ENCODE data around the gene PTPRK.

PTPRK gene

DNA sequence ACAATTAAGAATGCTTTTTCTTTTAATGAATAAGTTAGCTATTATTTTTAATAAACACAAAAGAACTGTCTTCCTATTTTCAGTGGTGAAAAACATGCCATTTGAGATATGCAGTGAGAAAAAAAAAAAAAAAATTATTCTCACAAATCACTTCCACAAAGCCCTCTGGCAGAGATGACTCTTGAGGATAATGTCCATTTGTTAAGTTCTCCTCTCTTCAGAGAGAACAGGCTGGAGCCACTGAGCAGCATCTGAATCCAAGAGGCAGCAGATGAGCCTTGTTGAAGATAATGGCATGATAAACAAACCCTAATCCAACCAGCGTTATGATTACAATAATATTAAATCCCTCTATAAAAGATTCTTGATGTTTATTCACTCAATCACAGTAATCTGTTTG lies 105.0 kb downstream of the PTPRK start:
- TF ChIP-seq GLIS3 (CRISPR knock-in tag; IDR thresholded peaks at IDR 0.05) (no peak), ISL1 (CRISPR knock-in tag; IDR thresholded peaks at IDR 0.05) (no peak), TCF4 (CRISPR knock-in tag; IDR thresholded peaks at IDR 0.05; ENCODE audit: borderline replicate concordance) (no peak), ARNTL (CRISPR knock-in tag; IDR thresholded peaks at IDR 0.05; ENCODE audit: borderline replicate concordance, low read depth) (no peak), ESRRG (CRISPR knock-in tag; IDR thresholded peaks at IDR 0.05) (no peak), ZFP3 (CRISPR knock-in tag; IDR thresholded peaks at IDR 0.05) (no peak), ZFP30 (CRISPR knock-in tag; IDR thresholded peaks at IDR 0.05) (no peak), OSR1 (CRISPR knock-in tag; IDR thresholded peaks at IDR 0.05) (no peak), ZNF70 (CRISPR knock-in tag; IDR thresholded peaks at IDR 0.05) (no peak), RARB (CRISPR knock-in tag; IDR thresholded peaks at IDR 0.05) (no peak), CSDC2 (CRISPR knock-in tag; IDR thresholded peaks at IDR 0.05) (no peak), SNAI2 (CRISPR knock-in tag; IDR thresholded peaks at IDR 0.05) (no peak), TOX (CRISPR knock-in tag; IDR thresholded peaks at IDR 0.05; ENCODE audit: borderline replicate concordance) (no peak), ZC3H10 (CRISPR knock-in tag; IDR thresholded peaks at IDR 0.05) (no peak), ZNF8 (CRISPR knock-in tag; IDR thresholded peaks at IDR 0.05) (no peak)
- TF ChIP-seq, protein P1, sequence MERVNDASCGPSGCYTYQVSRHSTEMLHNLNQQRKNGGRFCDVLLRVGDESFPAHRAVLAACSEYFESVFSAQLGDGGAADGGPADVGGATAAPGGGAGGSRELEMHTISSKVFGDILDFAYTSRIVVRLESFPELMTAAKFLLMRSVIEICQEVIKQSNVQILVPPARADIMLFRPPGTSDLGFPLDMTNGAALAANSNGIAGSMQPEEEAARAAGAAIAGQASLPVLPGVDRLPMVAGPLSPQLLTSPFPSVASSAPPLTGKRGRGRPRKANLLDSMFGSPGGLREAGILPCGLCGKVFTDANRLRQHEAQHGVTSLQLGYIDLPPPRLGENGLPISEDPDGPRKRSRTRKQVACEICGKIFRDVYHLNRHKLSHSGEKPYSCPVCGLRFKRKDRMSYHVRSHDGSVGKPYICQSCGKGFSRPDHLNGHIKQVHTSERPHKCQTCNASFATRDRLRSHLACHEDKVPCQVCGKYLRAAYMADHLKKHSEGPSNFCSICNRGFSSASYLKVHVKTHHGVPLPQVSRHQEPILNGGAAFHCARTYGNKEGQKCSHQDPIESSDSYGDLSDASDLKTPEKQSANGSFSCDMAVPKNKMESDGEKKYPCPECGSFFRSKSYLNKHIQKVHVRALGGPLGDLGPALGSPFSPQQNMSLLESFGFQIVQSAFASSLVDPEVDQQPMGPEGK (CRISPR knock-in tag; IDR thresholded peaks at IDR 0.05; ENCODE audit: borderline replicate concordance) = no peak
- TF ChIP-seq, protein P2, sequence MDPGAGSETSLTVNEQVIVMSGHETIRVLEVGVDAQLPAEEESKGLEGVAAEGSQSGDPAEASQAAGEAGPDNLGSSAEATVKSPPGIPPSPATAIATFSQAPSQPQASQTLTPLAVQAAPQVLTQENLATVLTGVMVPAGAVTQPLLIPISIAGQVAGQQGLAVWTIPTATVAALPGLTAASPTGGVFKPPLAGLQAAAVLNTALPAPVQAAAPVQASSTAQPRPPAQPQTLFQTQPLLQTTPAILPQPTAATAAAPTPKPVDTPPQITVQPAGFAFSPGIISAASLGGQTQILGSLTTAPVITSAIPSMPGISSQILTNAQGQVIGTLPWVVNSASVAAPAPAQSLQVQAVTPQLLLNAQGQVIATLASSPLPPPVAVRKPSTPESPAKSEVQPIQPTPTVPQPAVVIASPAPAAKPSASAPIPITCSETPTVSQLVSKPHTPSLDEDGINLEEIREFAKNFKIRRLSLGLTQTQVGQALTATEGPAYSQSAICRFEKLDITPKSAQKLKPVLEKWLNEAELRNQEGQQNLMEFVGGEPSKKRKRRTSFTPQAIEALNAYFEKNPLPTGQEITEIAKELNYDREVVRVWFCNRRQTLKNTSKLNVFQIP (CRISPR knock-in tag; IDR thresholded peaks at IDR 0.05; ENCODE audit: borderline replicate concordance, low read depth) = no peak
- TF ChIP-seq, protein P3, sequence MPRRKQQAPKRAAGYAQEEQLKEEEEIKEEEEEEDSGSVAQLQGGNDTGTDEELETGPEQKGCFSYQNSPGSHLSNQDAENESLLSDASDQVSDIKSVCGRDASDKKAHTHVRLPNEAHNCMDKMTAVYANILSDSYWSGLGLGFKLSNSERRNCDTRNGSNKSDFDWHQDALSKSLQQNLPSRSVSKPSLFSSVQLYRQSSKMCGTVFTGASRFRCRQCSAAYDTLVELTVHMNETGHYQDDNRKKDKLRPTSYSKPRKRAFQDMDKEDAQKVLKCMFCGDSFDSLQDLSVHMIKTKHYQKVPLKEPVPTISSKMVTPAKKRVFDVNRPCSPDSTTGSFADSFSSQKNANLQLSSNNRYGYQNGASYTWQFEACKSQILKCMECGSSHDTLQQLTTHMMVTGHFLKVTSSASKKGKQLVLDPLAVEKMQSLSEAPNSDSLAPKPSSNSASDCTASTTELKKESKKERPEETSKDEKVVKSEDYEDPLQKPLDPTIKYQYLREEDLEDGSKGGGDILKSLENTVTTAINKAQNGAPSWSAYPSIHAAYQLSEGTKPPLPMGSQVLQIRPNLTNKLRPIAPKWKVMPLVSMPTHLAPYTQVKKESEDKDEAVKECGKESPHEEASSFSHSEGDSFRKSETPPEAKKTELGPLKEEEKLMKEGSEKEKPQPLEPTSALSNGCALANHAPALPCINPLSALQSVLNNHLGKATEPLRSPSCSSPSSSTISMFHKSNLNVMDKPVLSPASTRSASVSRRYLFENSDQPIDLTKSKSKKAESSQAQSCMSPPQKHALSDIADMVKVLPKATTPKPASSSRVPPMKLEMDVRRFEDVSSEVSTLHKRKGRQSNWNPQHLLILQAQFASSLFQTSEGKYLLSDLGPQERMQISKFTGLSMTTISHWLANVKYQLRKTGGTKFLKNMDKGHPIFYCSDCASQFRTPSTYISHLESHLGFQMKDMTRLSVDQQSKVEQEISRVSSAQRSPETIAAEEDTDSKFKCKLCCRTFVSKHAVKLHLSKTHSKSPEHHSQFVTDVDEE (CRISPR knock-in tag; IDR thresholded peaks at IDR 0.05) = no peak
- TF ChIP-seq, protein P4, sequence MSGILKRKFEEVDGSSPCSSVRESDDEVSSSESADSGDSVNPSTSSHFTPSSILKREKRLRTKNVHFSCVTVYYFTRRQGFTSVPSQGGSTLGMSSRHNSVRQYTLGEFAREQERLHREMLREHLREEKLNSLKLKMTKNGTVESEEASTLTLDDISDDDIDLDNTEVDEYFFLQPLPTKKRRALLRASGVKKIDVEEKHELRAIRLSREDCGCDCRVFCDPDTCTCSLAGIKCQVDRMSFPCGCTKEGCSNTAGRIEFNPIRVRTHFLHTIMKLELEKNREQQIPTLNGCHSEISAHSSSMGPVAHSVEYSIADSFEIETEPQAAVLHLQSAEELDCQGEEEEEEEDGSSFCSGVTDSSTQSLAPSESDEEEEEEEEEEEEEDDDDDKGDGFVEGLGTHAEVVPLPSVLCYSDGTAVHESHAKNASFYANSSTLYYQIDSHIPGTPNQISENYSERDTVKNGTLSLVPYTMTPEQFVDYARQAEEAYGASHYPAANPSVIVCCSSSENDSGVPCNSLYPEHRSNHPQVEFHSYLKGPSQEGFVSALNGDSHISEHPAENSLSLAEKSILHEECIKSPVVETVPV (CRISPR knock-in tag; IDR thresholded peaks at IDR 0.05) = no peak
- TF ChIP-seq, protein P5, sequence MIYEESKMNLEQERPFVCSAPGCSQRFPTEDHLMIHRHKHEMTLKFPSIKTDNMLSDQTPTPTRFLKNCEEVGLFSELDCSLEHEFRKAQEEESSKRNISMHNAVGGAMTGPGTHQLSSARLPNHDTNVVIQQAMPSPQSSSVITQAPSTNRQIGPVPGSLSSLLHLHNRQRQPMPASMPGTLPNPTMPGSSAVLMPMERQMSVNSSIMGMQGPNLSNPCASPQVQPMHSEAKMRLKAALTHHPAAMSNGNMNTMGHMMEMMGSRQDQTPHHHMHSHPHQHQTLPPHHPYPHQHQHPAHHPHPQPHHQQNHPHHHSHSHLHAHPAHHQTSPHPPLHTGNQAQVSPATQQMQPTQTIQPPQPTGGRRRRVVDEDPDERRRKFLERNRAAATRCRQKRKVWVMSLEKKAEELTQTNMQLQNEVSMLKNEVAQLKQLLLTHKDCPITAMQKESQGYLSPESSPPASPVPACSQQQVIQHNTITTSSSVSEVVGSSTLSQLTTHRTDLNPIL (CRISPR knock-in tag; IDR thresholded peaks at IDR 0.05; ENCODE audit: low read depth) = no peak
- ATAC-seq = no peak

DNA sequence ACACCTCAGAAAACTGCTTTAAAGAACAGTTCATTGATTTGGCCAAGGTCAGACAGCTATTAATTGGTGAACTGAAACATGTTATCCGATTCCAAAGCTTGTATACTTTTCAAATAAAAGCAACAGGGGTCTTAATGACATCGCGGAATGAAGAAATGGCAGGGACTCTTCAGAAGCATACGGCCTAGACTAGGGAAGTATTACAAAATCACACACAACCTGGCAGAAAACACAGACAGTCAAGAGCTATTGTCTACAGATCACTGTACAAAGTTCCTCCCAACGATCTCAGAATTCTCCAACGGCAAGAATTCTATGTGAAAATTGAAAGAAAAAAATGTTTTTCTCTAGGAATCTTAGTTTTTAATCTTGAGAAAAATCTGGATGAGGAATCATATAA lies 105.5 kb downstream of the PTPRK start:
- ATAC-seq = no peak
- TF ChIP-seq ZC3H10 (CRISPR knock-in tag; IDR thresholded peaks at IDR 0.05) = no peak
- TF ChIP-seq, protein P4 (CRISPR knock-in tag; IDR thresholded peaks at IDR 0.05) = no peak
- no peak for TF ChIP-seq ARNTL (CRISPR knock-in tag; IDR thresholded peaks at IDR 0.05; ENCODE audit: borderline replicate concordance, low read depth)
- TF ChIP-seq, protein P5 (CRISPR knock-in tag; IDR thresholded peaks at IDR 0.05; ENCODE audit: low read depth) = no peak
- TF ChIP-seq, protein P1 (CRISPR knock-in tag; IDR thresholded peaks at IDR 0.05; ENCODE audit: borderline replicate concordance) = no peak
- TF ChIP-seq RARB (CRISPR knock-in tag; IDR thresholded peaks at IDR 0.05) = no peak
- no peak for TF ChIP-seq ISL1 (CRISPR knock-in tag; IDR thresholded peaks at IDR 0.05)
- no peak for TF ChIP-seq ZNF70 (CRISPR knock-in tag; IDR thresholded peaks at IDR 0.05)
- TF ChIP-seq, protein P3 (CRISPR knock-in tag; IDR thresholded peaks at IDR 0.05) = no peak
- TF ChIP-seq ZFP3 (CRISPR knock-in tag; IDR thresholded peaks at IDR 0.05) = no peak
- no peak for TF ChIP-seq ESRRG (CRISPR knock-in tag; IDR thresholded peaks at IDR 0.05)
- no peak for TF ChIP-seq ZFP30 (CRISPR knock-in tag; IDR thresholded peaks at IDR 0.05)
- no peak for TF ChIP-seq GLIS3 (CRISPR knock-in tag; IDR thresholded peaks at IDR 0.05)

Measured in SK-N-SH treated with all-trans-retinoic acid at 6 μM for 48 hours (cell line).